Stimulated activated CD8-positive, alpha-beta memory T cell treated with anti-CD3 and anti-CD28 coated beads, Interleukin-12 subunit alpha, Interleukin-12 subunit beta, amount 100 ng/mL, for 24 hours (primary cell): Measurements from ENCODE around the gene GPR135.
"Not testable (repeated sequence)": the region's sequence is repeated elsewhere in the genome, so short reads cannot be mapped to it uniquely, and the experiment has no call there.

Source experiments
- DNase-seq: peaks from one replicate; pipeline ENCODE4 v3.0.0-alpha.2; 2020; ENCODE audit errors: extremely low read depth

Gene GPR135

DNA sequence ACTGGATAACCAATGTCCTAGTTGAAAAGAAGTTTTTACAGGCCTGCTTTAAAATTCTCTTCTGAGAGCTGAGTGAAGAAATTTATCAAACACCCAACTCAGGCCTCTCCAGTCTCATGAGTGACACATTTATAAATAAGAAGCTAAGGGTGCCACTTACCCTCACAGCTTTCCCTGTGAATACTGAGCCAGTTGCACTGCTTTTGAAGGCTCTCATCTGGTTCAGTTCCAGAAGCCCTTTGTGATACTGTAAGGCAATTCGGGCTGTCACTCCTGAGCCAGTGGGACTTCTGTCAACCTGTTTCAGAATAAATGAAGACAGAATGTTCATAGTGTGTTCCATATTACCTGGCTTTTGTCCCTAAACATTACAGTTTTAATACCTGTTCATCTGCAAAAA is 10.5 kb upstream of the GPR135 start:
- DNase-seq, result no peak

GRCh38 chr14:59474172-59474571 is 9.0 kb upstream of the GPR135 start:
- no peak for DNase-seq

- DNase-seq, result no peak
These were observed 479 bp downstream of the GPR135 start for GRCh38 chr14:59464486-59465315.

GRCh38 chr14:59463787-59464485 is 1.2 kb downstream of the GPR135 start:
- no peak for DNase-seq

DNA sequence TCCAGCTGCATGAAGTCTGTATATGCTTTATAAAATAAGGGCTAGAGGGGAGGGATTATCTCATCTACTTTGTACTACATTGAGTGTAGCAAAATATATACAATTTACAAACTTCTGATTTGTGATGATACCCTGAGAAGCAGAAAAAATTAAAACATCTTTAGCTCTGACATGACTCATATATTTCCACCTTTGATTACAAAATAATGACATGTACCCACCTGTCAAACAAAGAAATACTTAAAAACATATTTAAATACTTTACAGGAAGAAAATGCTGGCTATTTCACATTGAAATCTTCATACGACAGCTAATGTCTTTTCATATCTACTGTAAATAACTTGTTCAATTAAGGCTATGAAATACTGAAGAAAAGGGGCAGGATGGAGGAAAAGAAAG is 3.3 kb downstream of the GPR135 start:
- no peak for DNase-seq

DNA sequence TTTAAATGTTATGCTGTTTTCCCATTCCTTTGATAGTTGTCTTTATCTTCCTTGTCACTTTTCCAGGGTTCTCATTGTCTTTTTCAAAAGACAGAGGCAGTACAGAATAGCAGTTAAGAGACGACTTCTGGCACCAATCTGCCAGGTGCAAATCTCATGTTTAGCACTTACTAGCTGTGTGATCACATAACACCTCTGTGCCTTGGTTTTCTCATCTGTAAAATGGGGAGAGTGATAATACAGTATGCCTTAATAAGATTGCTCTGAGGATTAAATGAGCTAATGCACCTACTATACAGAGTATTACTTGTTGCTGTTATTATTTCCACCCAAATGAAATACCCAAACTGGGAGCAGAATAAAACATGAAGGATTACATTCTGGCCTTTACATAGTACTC is 4.8 kb downstream of the GPR135 start:
- DNase-seq, result no peak

DNA sequence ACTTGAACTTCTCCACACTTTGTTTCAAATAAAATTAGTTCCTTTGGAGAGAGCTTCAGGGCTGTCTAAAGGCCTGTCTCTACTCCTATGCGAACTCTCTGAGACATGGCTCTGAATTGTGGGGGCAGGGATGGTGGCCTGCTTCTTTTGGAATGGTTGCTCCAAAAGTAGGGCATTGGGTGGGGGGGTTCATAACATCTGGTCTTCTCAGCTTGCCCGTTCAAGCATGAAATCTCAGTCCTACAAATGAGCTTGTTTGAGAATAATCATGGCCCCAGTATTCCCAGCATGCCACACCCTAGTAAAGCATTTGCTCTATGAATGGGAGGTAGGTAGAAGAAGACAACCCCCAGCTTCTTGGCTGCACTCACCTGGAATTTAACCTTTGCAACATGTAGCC is 6.7 kb downstream of the GPR135 start:
- no peak for DNase-seq

- no peak for DNase-seq
These were observed 9.8 kb downstream of the GPR135 start for GRCh38 chr14:59455411-59455810.

GRCh38 chr14:59454139-59454538 is 11.0 kb downstream of the GPR135 start:
- DNase-seq, result no peak

- DNase-seq, result no peak
These were observed 13.3 kb downstream of the GPR135 start for GRCh38 chr14:59451849-59452248.

- no peak for DNase-seq
These were observed 14.5 kb downstream of the GPR135 start for GRCh38 chr14:59450716-59451115.

DNA sequence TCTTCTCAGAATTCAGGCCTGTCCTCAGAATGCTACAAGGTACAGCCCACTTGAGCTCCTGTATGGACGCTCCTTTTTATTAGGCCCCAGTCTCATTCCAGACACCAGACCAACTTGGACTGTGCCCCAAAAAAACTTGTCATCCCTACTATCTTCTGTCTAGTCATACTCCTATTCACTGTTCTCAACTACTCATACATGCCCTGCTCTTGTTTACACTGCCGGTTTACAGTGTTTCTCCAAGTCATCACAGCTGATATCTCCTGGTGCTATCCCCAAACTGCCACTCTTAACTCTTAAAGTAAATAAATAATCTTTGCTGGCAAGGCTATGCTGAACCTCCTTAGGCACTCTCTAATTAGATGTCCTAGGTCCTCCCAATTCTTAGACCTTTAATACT is 16.5 kb downstream of the GPR135 start:
- DNase-seq, result not testable (repeated sequence)

- DNase-seq, result no peak
These were observed 25.8 kb downstream of the GPR135 start for GRCh38 chr14:59439256-59439965.

GRCh38 chr14:59438195-59438647 is 27.0 kb downstream of the GPR135 start:
- DNase-seq, result no peak

DNA sequence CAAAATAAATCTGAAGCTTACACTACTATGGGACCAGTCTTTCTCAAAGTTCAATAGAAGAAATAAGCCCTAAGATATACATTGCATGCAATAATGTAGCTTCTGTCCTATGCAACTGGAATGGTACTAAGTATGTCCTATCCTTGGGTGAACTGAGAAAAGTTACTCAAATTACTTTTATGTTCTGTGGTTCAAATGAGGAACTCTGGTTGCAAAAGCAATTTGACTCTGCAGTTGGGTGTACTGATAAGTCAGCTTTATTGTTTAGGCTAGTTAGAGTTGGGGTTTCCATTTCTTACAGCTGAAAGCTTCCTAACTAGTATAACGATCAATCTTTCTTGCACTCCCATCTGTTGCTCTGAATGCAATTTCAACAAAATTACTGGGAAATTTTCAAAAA is 29.2 kb downstream of the GPR135 start:
- no peak for DNase-seq

GRCh38 chr14:59435101-59435500 is 30.1 kb downstream of the GPR135 start:
- DNase-seq, result no peak

GRCh38 chr14:59429790-59430189 is 35.4 kb downstream of the GPR135 start:
- DNase-seq, result no peak

GRCh38 chr14:59428581-59429012 is 36.6 kb downstream of the GPR135 start:
- no peak for DNase-seq

- DNase-seq, result no peak
These were observed 37.3 kb downstream of the GPR135 start for GRCh38 chr14:59427653-59428580.

DNA sequence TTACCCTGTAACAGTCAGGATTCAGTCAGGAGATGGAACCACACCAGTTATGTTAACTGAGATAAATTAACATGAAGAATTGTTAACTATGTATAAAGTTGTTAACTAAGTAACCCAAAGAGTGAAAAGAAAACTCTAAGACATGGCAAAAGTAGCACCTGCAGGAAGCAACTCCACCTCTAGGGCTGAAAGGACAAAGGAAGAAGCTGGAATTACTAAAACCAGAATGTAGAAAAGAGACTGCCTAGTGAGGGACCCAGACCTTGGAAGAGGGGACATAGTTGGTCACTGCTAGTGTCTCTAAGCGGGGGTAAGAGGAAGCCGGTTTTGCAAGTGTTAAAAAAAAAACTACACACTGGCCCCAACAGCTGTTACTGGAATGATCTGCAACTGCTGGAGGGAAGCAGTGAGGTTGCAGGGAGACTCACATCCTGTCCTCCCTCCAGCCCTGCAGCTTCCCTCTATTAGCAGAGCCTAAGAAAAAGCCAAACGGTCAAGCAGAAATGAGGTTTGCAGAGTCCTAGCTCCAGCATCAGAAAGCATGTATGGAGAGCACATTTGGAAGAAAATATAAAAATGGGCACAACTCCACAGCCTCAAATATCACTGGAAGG is 39.8 kb downstream of the GPR135 start:
- DNase-seq, result no peak
